GM12878 (cell line): Measurements from ENCODE around the gene DENND6B. TPM values are rescaled to one million over a fixed set of nuclear protein-coding genes. Genes with fewer than 3 reads are reported as not detected.

ENCODE experiments used
- ATAC-seq: fragments of 200-7000 bp; cut with Tn5 transposase; 3 replicates; pipeline ENCODE4 v1.9.1; 2020; ENCODE audit warnings: mild to moderate bottlenecking, moderate library complexity
- BruUV-seq: library from RNA; stranded (reverse); fragments of 400-500 nt; replicated peaks from 2 replicates; lab custom pipeline; 2021; lab: Mats Ljungman, UMichigan
- CTCF ChIA-PET: fragments of 300-600 bp; sonication (Branson Sonifier 250); formaldehyde crosslinking; extraction: SDS; loops from one replicate; lab custom pipeline; 2021; ENCODE audit warnings: inconsistent platforms; lab: Yijun Ruan, JAX
- POLR2A ChIA-PET: fragments of 350-600 bp; formaldehyde crosslinking; extraction: SDS; loops from one replicate; lab custom pipeline; 2021; ENCODE audit warnings: inconsistent platforms; lab: Charles Lee
- RAD21 ChIA-PET: fragments of 300-600 bp; sonication (Branson Sonifier 250); formaldehyde crosslinking; loops from one replicate; lab custom pipeline; 2023; ENCODE audit warnings: antibody characterized with exemption; ENCODE audit not compliant: unreplicated experiment; lab: Charles Lee
- SMC1A ChIA-PET: fragments of 300-600 bp; sonication (Branson Sonifier 250); formaldehyde crosslinking; loops from one replicate; lab custom pipeline; 2023; ENCODE audit not compliant: unreplicated experiment, uncharacterized antibody; lab: Charles Lee
- DNase-seq: peaks from one replicate; pipeline ENCODE4 v3.0.0-alpha.2; 2011; ENCODE audit warnings: low read depth, low spot score
- FAIRE-seq: peaks from 3 replicates; lab custom pipeline; 2011; peaks lifted over from hg19 to GRCh38; lab: Jason Lieb, UNC
- H2AFZ ChIP-seq: 2 replicates; pipeline ENCODE4 v1.6.0; 2011; ENCODE audit warnings: low read depth, low read length, control low read depth; ENCODE audit not compliant: control insufficient read depth
- H3K27ac ChIP-seq: 2 replicates; pipeline ENCODE4 v1.5.1; 2011; ENCODE audit warnings: control low read depth; ENCODE audit not compliant: control insufficient read depth, insufficient read depth
- H3K27me3 ChIP-seq, 2 experiments: replicated peaks in 1 of 2; 2 replicates each; pipeline versions ENCODE4 v1.6.0 to v1.6.1; 2011; ENCODE audit warnings: low read length in 1 of 2; ENCODE audit not compliant: control insufficient read depth in 2 of 2, insufficient read depth in 2 of 2
- H3K36me3 ChIP-seq, 2 experiments: 2 replicates each; pipeline ENCODE4 v1.5.1; 2011; ENCODE audit warnings: low read length in 1 of 2; ENCODE audit not compliant: control insufficient read depth in 2 of 2, insufficient read depth in 2 of 2
- H3K4me1 ChIP-seq: 2 replicates; pipeline ENCODE4 v1.6.1; 2011; ENCODE audit warnings: mild to moderate bottlenecking, low read length, moderate library complexity, mixed read lengths; ENCODE audit not compliant: control insufficient read depth, insufficient read depth
- H3K4me2 ChIP-seq: 2 replicates; pipeline ENCODE4 v1.6.0; 2011; ENCODE audit warnings: control low read depth; ENCODE audit not compliant: control insufficient read depth, insufficient read depth
- H3K4me3 ChIP-seq: fragments of 200-600 bp; sonication (generic); 2 replicates; pipeline ENCODE4 v1.5.1; 2016
- H3K79me2 ChIP-seq: 2 replicates; pipeline ENCODE4 v1.6.0; 2011; ENCODE audit warnings: low read length; ENCODE audit not compliant: control insufficient read depth, insufficient read depth
- H3K9ac ChIP-seq: 2 replicates; pipeline ENCODE4 v1.8.0; 2011; ENCODE audit warnings: low read length, control low read depth, mixed read lengths; ENCODE audit not compliant: control insufficient read depth, insufficient read depth
- H3K9me3 ChIP-seq: replicated peaks from 3 replicates; pipeline ENCODE4 v1.5.1; 2011; ENCODE audit warnings: mild to moderate bottlenecking, low read length; ENCODE audit not compliant: control insufficient read depth, insufficient read depth
- H4K20me1 ChIP-seq: 2 replicates; pipeline ENCODE4 v1.6.0; 2011; ENCODE audit not compliant: control insufficient read depth, insufficient read depth
- BHLHE40 ChIP-seq, 2 experiments: fragments of 450-650 bp in 1 of 2; IDR thresholded peaks; 2 replicates each; pipeline ENCODE4 v1.6.1; 2011 to 2017; ENCODE audit warnings: low read depth in 2 of 2, borderline replicate concordance in 1 of 2, improper control_type of control experiment in 1 of 2, low read length in 1 of 2, mild to moderate bottlenecking in 1 of 2
- CHD2 ChIP-seq: IDR thresholded peaks from 2 replicates; pipeline ENCODE4 v1.6.1; 2011; ENCODE audit warnings: low read depth, low read length, improper control_type of control experiment, borderline replicate concordance
- CREM ChIP-seq: IDR thresholded peaks from 2 replicates; pipeline ENCODE4 v1.6.1; 2014; ENCODE audit warnings: antibody characterized with exemption, low read depth
- MEF2B ChIP-seq: fragments of 450-650 bp; IDR thresholded peaks from 2 replicates; pipeline ENCODE4 v1.6.1; 2018; ENCODE audit warnings: mild to moderate bottlenecking, moderate library complexity; ENCODE audit not compliant: partially characterized antibody, poor library complexity, severe bottlenecking
- PML ChIP-seq: IDR thresholded peaks from 2 replicates; pipeline ENCODE4 v1.6.1; 2012; ENCODE audit warnings: low read length, inconsistent platforms
- RUNX3 ChIP-seq: IDR thresholded peaks from 2 replicates; pipeline ENCODE4 v1.6.1; 2012; ENCODE audit warnings: low read length, inconsistent platforms
- YY1 ChIP-seq: IDR thresholded peaks from 2 replicates; pipeline ENCODE4 v1.6.1; 2011; ENCODE audit warnings: low read depth, mild to moderate bottlenecking, low read length
- ZNF24 ChIP-seq: fragments of 450-650 bp; IDR thresholded peaks from 2 replicates; pipeline ENCODE4 v1.6.1; 2017; ENCODE audit warnings: antibody characterized with exemption, mild to moderate bottlenecking
- WGBS: methylation state at CpG from one replicate; pipeline ENCODE4 v1.1.6; 2016; ENCODE audit warnings: low lambda C conversion rate; ENCODE audit not compliant: insufficient replicate concordance, insufficient coverage; ENCODE audit errors: missing lambda C conversion rate; 5-methylcytosine and 5-hydroxymethylcytosine counted together
- in situ Hi-C: fragments of 300-500 bp; cut with MboI; formaldehyde crosslinking; loops from 9 replicates; pipeline ENCODE4 v1.14.3; 2018; ENCODE audit warnings: mixed read lengths
- intact Hi-C: fragments of 100-400 bp; cut with micrococcal nuclease; formaldehyde crosslinking; loops from one replicate; pipeline ENCODE4 v1.14.2; 2022; ENCODE audit not compliant: unreplicated experiment
- polyA plus RNA-seq, 11 experiments: library from polyadenylated mRNA; depleted of rRNA in 4 of 11; unstranded in 6 of 11; stranded (reverse) in 5 of 11; fragments of >200 nt; fragmentation: Nextera tagmentation in 4 of 11; fragmentation: Illumina TruSeq in 1 of 11; extraction: Ambion mirVana in 4 of 11; extraction: Trizol in 1 of 11; gene quantifications; 1 replicate in 1 of 11; 2 replicates in 10 of 11; pipeline versions ENCODE4 v1.2.1 to v1.2.3, GENCODE V29; 2011 to 2016; ENCODE audit warnings: inconsistent platforms in 2 of 11, missing spikeins in 2 of 11, low read depth in 1 of 11
- total RNA-seq, 4 experiments: library from RNA; depleted of rRNA in 3 of 4; stranded (reverse); fragments of >200 nt in 3 of 4; fragmentation: Illumina TruSeq in 1 of 4; extraction: Trizol in 1 of 4; gene quantifications; 2 replicates each; pipeline versions ENCODE4 v1.2.1 to v1.2.3, GENCODE V29; 2013 to 2021
- TF ChIP-seq, protein P1 (sequence below): IDR thresholded peaks from 2 replicates; pipeline ENCODE4 v1.6.1; 2012; ENCODE audit warnings: low read depth, low read length, improper control_type of control experiment
- TF ChIP-seq, protein P2 (sequence below): fragments of 450-650 bp; IDR thresholded peaks from 2 replicates; pipeline ENCODE4 v1.6.1; 2017; ENCODE audit warnings: mild to moderate bottlenecking, moderate library complexity

The DENND6B gene
- total and polyA plus RNA-seq, 10 of the 15 experiments (the other 5 are each of a cell fraction or from before 2014, with no cell fraction given), result 0.72 to 11.3 (median 6.2) TPM

DNA sequence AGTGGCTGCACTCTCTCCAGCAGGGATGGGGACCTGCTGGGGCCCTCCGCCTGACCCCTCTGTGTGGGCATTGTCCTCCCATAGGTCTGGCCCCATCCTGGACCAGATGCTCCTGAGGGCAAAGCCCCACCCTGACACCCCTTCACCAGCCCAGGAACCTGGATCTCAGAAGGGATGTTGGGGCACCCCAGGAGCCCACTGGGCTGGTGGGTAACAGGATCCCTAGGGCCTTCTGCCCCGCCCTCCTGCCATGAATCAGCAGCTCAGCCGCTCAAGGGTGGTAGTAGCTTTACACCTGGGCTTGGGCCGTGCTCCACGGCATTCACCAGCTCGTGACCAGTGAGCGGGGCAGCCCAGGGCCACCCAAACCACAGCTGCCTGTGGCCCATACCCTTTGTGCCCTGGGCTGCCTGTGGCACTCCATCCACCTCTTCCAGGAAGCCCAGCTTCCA is 64.3 kb downstream of the DENND6B start:
- Histone ChIP-seq H3K27me3 (no peaks in the 10 kb centered on the region), H2AFZ (no peak overlapping the region), H3K4me2 (no peak overlapping the region; the same call in 1 of the 2 replicates), H4K20me1 (no peaks in the 10 kb centered on the region), H3K4me1 (peaks cover 14% of the 10 kb centered on the region), H3K27ac (no peak overlapping the region), H3K36me3 (no peaks in the 10 kb centered on the region), H3K9ac (no peak overlapping the region), H3K79me2 (peaks cover 8% of the 10 kb centered on the region), H3K9me3 (no peaks in the 10 kb centered on the region), H3K4me3 (no peak overlapping the region)
- ChIA-PET CTCF (interaction anchor here (1.3 to 1.4 kb wide), 2 partner anchors 10 to 79 kb away, joined by 4 to 10 read pairs; partner anchors contain the start of gene HDAC10), POLR2A (interaction anchor here (1.2 to 3.3 kb wide), 2 partner anchors 9 to 12 kb away, joined by 5 to 15 read pairs; partner anchors contain the start of gene HDAC10), SMC1A (interaction anchor here (1.2 to 1.4 kb wide), 2 partner anchors 11 kb away, joined by 3 read pairs; partner anchors contain the start of gene HDAC10), RAD21 (no interaction called here)
- in situ Hi-C loops, result no loop called here
- DNase-seq (no peak), ATAC-seq (peak; percentile 29), FAIRE-seq (no peak)
- BruUV-seq, result no TSS peak
- no peak for TF ChIP-seq PML
- TF ChIP-seq BHLHE40 (IDR thresholded peaks at IDR 0.05; ENCODE audit: borderline replicate concordance in 1 of 2, low read depth in 2 of 2, low read length in 1 of 2), result peak in 1 of 2 experiments; percentile 9; a peak in 1 of 4 replicates
- TF ChIP-seq CREM, result no peak
- intact Hi-C loops, result no loop called here
- 42% methylated on average over 7 of the region's 7 CpGs for WGBS

DNA sequence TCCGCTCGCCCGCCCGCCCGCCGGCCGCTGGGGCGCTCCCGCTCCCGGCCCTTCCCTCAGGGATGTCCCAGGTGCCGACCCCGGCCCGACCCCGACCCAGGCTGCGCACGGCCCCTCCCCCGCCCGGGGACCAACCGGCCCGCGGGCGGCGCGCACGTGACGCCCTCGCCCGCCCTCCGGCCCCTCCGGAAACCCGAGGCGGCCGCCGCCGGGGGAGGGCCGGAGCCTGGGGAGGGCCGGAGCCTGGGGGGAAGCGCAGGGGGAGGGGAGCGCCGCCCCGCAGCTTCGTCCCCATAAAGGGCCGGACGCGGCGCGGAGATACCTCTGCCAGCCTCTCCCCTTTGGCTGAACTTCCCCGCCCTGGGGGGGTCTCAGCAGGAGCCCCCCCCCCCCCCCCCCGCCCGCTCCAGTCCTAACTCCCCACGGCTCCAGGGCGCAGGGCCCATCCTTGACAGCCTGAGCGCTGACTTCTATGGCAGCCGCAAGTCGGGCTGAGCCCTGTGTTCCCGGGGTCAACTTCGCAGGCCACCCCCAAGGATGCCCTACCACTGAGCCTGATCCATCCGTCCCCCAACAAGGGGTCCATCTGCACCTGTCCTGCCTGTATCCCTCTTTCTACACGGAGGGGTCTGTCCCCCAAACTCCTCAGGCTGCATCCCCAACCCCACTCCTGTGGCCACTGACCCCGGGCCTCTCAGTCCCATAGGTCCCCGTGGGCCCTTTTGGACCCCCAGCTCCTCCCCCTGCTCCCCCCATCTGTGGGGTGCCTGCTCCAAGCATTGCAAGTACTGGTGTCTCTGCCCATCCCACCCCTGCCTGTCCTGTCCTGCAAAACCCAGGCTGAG is 65.0 kb downstream of the DENND6B start, which contains the start of gene MAPK12:
Gene MAPK12, minus strand, starts transcription at position 69 of the 845 bp plus-strand sequence. CDS start 174 bp downstream, outside the sequence.
- peak within 1 kb of the TSS; percentile 89 for H3K4me3 ChIP-seq
- intact Hi-C loops, result no loop called here
- peak within 1 kb of the TSS; percentile 28 for H2AFZ ChIP-seq
- POLR2A ChIA-PET, result interaction anchor here (0.5 to 3.3 kb wide), 4 partner anchors 10 to 69 kb away, joined by 3 to 15 read pairs (median 4); partner anchors contain the start of gene HDAC10
- H3K27me3 ChIP-seq, result no peaks in the 10 kb centered on the region
- H3K9me3 ChIP-seq, result no peaks in the 10 kb centered on the region
- peaks cover 8% of the 10 kb centered on the region for H3K79me2 ChIP-seq
- ATAC-seq (peak; percentile 78), FAIRE-seq (no peak), DNase-seq (no peak)
- H3K36me3 ChIP-seq, result no peaks in the 10 kb centered on the region; a peak in 1 of 4 replicates
- SMC1A ChIA-PET, result interaction anchor here (1.2 to 1.4 kb wide), 2 partner anchors 10 to 11 kb away, joined by 3 read pairs; partner anchors contain the start of gene HDAC10
- H3K27ac ChIP-seq, result peak within 1 kb of the TSS; percentile 52
- peaks cover 14% of the 10 kb centered on the region for H3K4me1 ChIP-seq
- RAD21 ChIA-PET, result interaction anchor here (0.7 to 0.9 kb wide), 3 partner anchors 9 to 154 kb away, joined by 3 to 6 read pairs (median 4); partner anchors contain the start of gene HDAC10
- no TSS peak for BruUV-seq
- in situ Hi-C loops, result no loop called here
- H3K4me2 ChIP-seq, result peak within 1 kb of the TSS; percentile 98
- H3K9ac ChIP-seq, result peak within 1 kb of the TSS; percentile 73
- no peaks in the 10 kb centered on the region for H4K20me1 ChIP-seq
- WGBS, result 4% methylated on average over 21 of the region's 61 CpGs
- CTCF ChIA-PET, result interaction anchor here (1.0 to 1.7 kb wide), 7 partner anchors 9 to 80 kb away, joined by 3 to 10 read pairs (median 4); partner anchors contain the start of gene HDAC10
- TF ChIP-seq, protein P1, sequence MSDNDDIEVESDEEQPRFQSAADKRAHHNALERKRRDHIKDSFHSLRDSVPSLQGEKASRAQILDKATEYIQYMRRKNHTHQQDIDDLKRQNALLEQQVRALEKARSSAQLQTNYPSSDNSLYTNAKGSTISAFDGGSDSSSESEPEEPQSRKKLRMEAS, result no peak
- TF ChIP-seq CHD2 (0 out of 2 replicates have a peak, but pooled peaks have one; percentile 18), ZNF24 (no peak), YY1 (no peak), RUNX3 (no peak), MEF2B (no peak)
- TF ChIP-seq, protein P2, sequence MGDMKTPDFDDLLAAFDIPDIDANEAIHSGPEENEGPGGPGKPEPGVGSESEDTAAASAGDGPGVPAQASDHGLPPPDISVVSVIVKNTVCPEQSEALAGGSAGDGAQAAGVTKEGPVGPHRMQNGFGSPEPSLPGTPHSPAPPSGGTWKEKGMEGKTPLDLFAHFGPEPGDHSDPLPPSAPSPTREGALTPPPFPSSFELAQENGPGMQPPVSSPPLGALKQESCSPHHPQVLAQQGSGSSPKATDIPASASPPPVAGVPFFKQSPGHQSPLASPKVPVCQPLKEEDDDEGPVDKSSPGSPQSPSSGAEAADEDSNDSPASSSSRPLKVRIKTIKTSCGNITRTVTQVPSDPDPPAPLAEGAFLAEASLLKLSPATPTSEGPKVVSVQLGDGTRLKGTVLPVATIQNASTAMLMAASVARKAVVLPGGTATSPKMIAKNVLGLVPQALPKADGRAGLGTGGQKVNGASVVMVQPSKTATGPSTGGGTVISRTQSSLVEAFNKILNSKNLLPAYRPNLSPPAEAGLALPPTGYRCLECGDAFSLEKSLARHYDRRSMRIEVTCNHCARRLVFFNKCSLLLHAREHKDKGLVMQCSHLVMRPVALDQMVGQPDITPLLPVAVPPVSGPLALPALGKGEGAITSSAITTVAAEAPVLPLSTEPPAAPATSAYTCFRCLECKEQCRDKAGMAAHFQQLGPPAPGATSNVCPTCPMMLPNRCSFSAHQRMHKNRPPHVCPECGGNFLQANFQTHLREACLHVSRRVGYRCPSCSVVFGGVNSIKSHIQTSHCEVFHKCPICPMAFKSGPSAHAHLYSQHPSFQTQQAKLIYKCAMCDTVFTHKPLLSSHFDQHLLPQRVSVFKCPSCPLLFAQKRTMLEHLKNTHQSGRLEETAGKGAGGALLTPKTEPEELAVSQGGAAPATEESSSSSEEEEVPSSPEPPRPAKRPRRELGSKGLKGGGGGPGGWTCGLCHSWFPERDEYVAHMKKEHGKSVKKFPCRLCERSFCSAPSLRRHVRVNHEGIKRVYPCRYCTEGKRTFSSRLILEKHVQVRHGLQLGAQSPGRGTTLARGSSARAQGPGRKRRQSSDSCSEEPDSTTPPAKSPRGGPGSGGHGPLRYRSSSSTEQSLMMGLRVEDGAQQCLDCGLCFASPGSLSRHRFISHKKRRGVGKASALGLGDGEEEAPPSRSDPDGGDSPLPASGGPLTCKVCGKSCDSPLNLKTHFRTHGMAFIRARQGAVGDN, result no peak
